Upper lobe of left lung (tissue), 6 donors: ENCODE data around the gene USP34. TPM values are rescaled to one million over a fixed set of nuclear protein-coding genes. Genes with fewer than 3 reads are reported as not detected.

ENCODE experiments used
- ATAC-seq, 2 donors: fragments of 200-7000 bp; cut with Tn5 transposase; one replicate each; pipeline ENCODE4 v1.9.1; 2022; ENCODE audit warnings: mild to moderate bottlenecking in 2 of 2, moderate library complexity in 2 of 2; ENCODE audit not compliant: low FRiP score in 2 of 2
- DNase-seq, 2 donors: peaks; one replicate each; pipeline ENCODE4 v3.0.0-alpha.2; 2019 to 2020
- H3K27ac ChIP-seq, 4 donors: fragments of 200-600 bp; sonication (generic); one replicate each; pipeline ENCODE4 v1.5.1; 2016 to 2019
- H3K27me3 ChIP-seq, 4 donors: fragments of 200-600 bp; sonication (generic); one replicate each; pipeline ENCODE4 v1.5.1; 2017 to 2019
- H3K36me3 ChIP-seq, 4 donors: fragments of 200-600 bp; sonication (generic); one replicate each; pipeline ENCODE4 v1.5.1; 2016 to 2019
- H3K4me1 ChIP-seq, 4 donors: fragments of 200-600 bp; sonication (generic); one replicate each; pipeline ENCODE4 v1.5.1; 2018 to 2019
- H3K4me3 ChIP-seq, 4 donors: fragments of 200-600 bp; sonication (generic); one replicate each; pipeline ENCODE4 v1.5.1; 2017 to 2019; ENCODE audit warnings: mild to moderate bottlenecking in 2 of 4, moderate library complexity in 1 of 4
- H3K9me3 ChIP-seq, 4 donors: fragments of 200-600 bp; sonication (generic); one replicate each; pipeline ENCODE4 v1.5.1; 2018 to 2019
- EP300 ChIP-seq, 4 donors: sonication (generic); formaldehyde crosslinking; IDR thresholded peaks; one replicate each; pipeline ENCODE4 v1.5.1; 2017; ENCODE audit warnings: antibody characterized with exemption in 4 of 4, control low read depth in 2 of 4
- POLR2A ChIP-seq, 4 donors: fragments of 450-650 bp; IDR thresholded peaks; one replicate each; pipeline ENCODE4 v1.5.1; 2016 to 2017; ENCODE audit warnings: antibody characterized with exemption in 4 of 4, mild to moderate bottlenecking in 2 of 4
- POLR2AphosphoS5 ChIP-seq, 2 donors: sonication (generic); formaldehyde crosslinking; IDR thresholded peaks; one replicate each; pipeline ENCODE4 v1.5.1; 2017; ENCODE audit warnings: antibody characterized with exemption in 2 of 2
- WGBS, 2 donors: methylation state at CpG; one replicate each; pipeline ENCODE4 v1.1.5; 2017 to 2018; 5-methylcytosine and 5-hydroxymethylcytosine counted together
- total RNA-seq, 6 donors: library from RNA; depleted of rRNA in 4 of 6; stranded (reverse); fragments of >200 nt in 4 of 6; gene quantifications; one replicate each; pipeline versions ENCODE4 v1.1.0 to v1.2.1, GENCODE V29; 2016 to 2021
- TF ChIP-seq, protein P1 (sequence below), 6 experiments: fragments of 450-650 bp in 4 of 6; fragments of 200-600 bp in 2 of 6; sonication (generic) in 2 of 6; IDR thresholded peaks; one replicate each; pipeline ENCODE4 v1.5.1; 2016 to 2019; ENCODE audit warnings: antibody characterized with exemption in 6 of 6
- donor health status: DM: no; HTN: no; CAD: no; lungs with moderate emphysema.
- donor health status: DM: no; HTN: yes; CAD: no; lungs with severe emphysema.

Gene USP34
- total RNA-seq, 6 donors from 2014 or later: 73.8 to 223 (median 114) TPM

DNA sequence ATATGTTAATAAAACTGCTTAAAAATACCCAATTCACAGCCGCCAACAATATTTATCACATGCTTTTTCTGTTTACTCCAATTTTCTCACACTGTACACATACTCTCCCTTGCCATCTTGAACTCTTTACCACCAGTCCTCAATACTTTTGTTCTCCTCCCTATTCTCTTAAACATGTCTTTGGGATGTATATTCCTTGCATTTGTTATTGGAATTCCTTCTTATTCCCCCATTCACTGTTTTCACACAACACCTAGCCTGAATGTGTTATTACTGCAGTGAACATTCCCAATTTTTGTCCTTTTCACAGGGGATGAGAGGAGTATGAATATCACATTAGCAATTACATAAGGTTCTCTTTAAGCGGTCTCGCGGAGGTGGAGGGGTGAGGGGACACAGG, 94.7 kb downstream of the USP34 start:
- Histone ChIP-seq H3K9me3 (no peaks in the 10 kb centered on the region), H3K4me3 (no peak overlapping the region), H3K4me1 (no peaks in the 10 kb centered on the region), H3K36me3 (peaks cover 5 to 62% (median 31%) of the 10 kb centered on the region in 4 donors), H3K27me3 (no peaks in the 10 kb centered on the region), H3K27ac (no peak overlapping the region)
- TF ChIP-seq, protein P1, sequence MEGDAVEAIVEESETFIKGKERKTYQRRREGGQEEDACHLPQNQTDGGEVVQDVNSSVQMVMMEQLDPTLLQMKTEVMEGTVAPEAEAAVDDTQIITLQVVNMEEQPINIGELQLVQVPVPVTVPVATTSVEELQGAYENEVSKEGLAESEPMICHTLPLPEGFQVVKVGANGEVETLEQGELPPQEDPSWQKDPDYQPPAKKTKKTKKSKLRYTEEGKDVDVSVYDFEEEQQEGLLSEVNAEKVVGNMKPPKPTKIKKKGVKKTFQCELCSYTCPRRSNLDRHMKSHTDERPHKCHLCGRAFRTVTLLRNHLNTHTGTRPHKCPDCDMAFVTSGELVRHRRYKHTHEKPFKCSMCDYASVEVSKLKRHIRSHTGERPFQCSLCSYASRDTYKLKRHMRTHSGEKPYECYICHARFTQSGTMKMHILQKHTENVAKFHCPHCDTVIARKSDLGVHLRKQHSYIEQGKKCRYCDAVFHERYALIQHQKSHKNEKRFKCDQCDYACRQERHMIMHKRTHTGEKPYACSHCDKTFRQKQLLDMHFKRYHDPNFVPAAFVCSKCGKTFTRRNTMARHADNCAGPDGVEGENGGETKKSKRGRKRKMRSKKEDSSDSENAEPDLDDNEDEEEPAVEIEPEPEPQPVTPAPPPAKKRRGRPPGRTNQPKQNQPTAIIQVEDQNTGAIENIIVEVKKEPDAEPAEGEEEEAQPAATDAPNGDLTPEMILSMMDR (IDR thresholded peaks at IDR 0.05): no peak
- TF ChIP-seq POLR2AphosphoS5 (IDR thresholded peaks at IDR 0.05): no peak
- no peak for TF ChIP-seq POLR2A (IDR thresholded peaks at IDR 0.05)
- no peak for TF ChIP-seq EP300 (IDR thresholded peaks at IDR 0.05)
- no peak for DNase-seq
- 97 to 98% methylated on average over 4 of the region's 4 CpGs for WGBS, 2 donors
- no peak for ATAC-seq

DNA sequence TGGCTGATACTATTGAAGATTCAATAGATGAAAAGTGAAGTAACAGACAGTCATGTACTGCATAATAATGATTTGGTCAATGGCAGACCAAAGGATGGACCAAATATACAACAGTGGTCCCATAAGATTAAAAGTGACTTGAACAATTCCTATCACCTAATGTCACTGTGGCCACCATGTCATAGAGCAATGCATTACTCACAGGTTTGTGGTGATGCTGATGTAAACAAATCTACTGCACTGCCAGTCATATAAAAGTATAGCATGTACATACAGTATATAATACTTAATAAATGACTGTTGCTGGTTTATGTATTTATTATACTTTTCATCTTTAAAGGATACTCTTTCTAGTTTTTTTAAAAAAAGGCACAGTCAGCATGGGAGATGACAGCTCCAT, 99.9 kb downstream of the USP34 start:
- Histone ChIP-seq H3K27ac (no peak overlapping the region), H3K27me3 (no peaks in the 10 kb centered on the region), H3K4me3 (no peak overlapping the region), H3K36me3 (peaks cover 5 to 52% (median 21%) of the 10 kb centered on the region in 4 donors), H3K9me3 (no peaks in the 10 kb centered on the region), H3K4me1 (no peaks in the 10 kb centered on the region)
- TF ChIP-seq POLR2AphosphoS5 (IDR thresholded peaks at IDR 0.05) (no peak), EP300 (IDR thresholded peaks at IDR 0.05) (no peak), POLR2A (IDR thresholded peaks at IDR 0.05) (no peak)
- TF ChIP-seq, protein P1 (IDR thresholded peaks at IDR 0.05): no peak
- ATAC-seq: no peak
- DNase-seq: no peak

DNA sequence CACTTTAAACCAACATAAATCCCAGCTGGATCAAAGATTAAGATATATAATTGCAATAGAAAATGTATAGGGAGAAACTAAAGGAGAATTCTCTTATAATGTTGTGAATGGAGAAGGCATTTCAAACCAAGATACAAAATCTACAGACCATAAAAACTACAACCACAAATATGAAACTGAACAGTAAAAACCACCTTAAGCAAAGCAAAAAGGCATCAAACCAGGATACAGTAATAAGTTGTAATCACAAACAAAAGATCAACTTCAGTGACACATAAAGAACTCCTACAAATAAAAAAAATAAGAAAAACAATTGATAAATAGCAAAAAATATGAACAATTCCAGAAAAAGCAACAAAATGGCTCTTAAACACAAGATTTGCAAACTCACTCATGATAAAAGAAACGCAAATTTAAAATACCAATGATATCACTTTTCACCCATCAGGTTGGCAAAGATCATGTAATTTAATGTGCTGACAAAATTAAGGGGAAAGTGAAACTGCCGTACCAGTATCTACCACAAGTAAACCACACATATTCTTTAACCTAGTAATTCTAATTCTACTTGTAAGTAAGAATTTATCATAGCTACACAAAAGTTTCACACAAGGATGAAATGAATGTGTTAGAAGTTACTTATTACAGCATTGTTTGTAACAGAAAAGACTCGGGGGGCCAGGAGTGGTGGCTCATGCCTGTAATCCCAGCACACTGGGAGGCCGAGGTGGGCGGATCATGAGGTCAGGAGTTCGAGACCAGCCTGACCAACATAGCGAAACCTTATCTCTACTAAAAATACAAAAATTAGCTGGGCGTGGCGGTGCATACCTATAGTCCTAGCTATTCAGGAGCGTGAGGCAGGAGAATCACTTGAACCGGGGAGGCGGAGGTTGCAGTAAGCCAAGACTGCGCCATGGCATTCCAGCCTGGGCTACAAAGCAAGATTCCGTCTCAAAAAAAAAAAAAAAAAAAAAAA, 101.9 kb downstream of the USP34 start:
- TF ChIP-seq POLR2AphosphoS5 (IDR thresholded peaks at IDR 0.05) (no peak), POLR2A (IDR thresholded peaks at IDR 0.05) (no peak), EP300 (IDR thresholded peaks at IDR 0.05) (no peak)
- TF ChIP-seq, protein P1 (IDR thresholded peaks at IDR 0.05): no peak
- Histone ChIP-seq H3K27ac (no peak overlapping the region), H3K36me3 (peaks cover 7 to 39% (median 20%) of the 10 kb centered on the region in 4 donors), H3K9me3 (no peaks in the 10 kb centered on the region), H3K27me3 (no peaks in the 10 kb centered on the region), H3K4me3 (no peak overlapping the region), H3K4me1 (no peaks in the 10 kb centered on the region)
- ATAC-seq: no peak
- 90 to 92% methylated on average over 14 of the region's 14 CpGs for WGBS, 2 donors
- no peak for DNase-seq

DNA sequence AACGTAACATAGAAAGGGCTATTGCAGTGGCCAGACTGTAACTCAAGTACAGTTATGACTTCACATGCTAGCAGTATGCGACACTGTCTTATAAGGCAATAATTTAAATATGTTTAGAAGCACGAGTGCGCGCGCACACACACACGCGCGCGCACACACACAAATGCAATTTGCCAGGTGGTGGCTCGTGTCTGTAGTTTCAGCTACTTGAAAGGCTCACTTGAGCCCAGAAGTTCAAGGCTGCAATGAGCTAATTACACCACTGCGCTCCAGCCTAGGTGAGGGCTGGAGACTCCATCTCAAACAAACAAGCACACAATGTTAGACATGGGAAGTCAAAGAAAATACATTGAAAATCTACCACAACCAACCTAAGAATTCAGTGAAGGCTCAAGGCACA, 103.7 kb downstream of the USP34 start:
- WGBS, 2 donors: 97% methylated on average over 12 of the region's 12 CpGs
- peak in 1 of 2 donors; percentile 31 for DNase-seq
- no peaks in the 10 kb centered on the region for H3K9me3 ChIP-seq
- no peak overlapping the region for H3K4me3 ChIP-seq
- ATAC-seq: no peak
- TF ChIP-seq POLR2AphosphoS5 (IDR thresholded peaks at IDR 0.05): no peak
- TF ChIP-seq, protein P1 (IDR thresholded peaks at IDR 0.05): no peak
- TF ChIP-seq POLR2A (IDR thresholded peaks at IDR 0.05): no peak
- no peak for TF ChIP-seq EP300 (IDR thresholded peaks at IDR 0.05)
- H3K27ac ChIP-seq: no peak overlapping the region
- H3K36me3 ChIP-seq: peaks cover 7 to 28% (median 19%) of the 10 kb centered on the region in 4 donors
- H3K27me3 ChIP-seq: no peaks in the 10 kb centered on the region
- no peaks in the 10 kb centered on the region for H3K4me1 ChIP-seq
